GM19395 (cell line): ENCODE results near the gene MCRIP2.

Experiments used
- ATAC-seq: cut with Tn5 transposase; IDR thresholded peaks from one replicate; pipeline ENCODE4 v1.9.1; 2021; ENCODE audit warnings: mild to moderate bottlenecking, moderate library complexity; ENCODE audit not compliant: unreplicated experiment

MCRIP2 gene

GRCh38 chr16:616733-617586 lies 24.7 kb upstream of the MCRIP2 start:
- no peak for ATAC-seq

GRCh38 chr16:617855-618254 lies 23.8 kb upstream of the MCRIP2 start:
- ATAC-seq = no peak

- ATAC-seq = no peak
Observed at GRCh38 chr16:619476-620100, 22.0 kb upstream of the MCRIP2 start.

DNA sequence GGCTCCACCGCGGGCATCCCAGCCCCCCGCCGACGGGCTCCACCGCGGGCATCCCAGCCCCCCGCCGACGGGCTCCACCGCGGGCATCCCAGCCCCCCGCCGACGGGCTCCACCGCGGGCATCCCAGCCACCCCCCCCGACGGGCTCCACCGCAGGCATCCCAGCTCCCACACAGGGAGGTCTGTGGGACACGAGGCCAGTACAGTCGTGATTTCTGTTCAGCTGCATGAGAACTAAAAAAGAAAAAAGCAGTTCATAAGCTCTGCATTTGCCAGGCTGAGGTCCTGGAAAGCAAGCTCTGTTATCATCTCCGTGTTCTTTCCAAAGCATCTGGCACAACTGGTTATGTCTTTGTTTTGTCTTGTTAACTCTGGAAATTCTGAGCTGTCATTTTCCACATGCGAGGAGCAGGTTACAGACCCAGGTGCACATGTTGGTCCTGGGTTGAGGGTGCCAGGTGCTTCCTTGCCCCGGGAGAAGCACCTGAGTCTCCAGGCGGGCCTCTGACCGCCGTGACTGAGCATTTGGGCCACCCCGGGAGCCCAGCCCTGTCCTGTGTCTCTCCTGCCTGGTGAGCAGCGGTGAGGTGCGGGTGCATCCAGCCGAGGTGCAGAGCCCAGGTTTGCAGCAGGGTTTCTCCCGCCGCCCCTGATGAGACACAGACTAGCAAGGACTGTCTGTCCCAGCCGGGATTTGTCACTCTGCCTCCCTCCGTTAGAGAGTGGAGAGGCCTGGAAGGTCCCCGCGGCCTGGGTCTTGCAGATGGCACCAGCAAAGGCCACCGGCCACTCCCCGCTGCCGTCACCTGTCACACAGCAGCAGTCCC lies 20.7 kb upstream of the MCRIP2 start:
- no peak for ATAC-seq

DNA sequence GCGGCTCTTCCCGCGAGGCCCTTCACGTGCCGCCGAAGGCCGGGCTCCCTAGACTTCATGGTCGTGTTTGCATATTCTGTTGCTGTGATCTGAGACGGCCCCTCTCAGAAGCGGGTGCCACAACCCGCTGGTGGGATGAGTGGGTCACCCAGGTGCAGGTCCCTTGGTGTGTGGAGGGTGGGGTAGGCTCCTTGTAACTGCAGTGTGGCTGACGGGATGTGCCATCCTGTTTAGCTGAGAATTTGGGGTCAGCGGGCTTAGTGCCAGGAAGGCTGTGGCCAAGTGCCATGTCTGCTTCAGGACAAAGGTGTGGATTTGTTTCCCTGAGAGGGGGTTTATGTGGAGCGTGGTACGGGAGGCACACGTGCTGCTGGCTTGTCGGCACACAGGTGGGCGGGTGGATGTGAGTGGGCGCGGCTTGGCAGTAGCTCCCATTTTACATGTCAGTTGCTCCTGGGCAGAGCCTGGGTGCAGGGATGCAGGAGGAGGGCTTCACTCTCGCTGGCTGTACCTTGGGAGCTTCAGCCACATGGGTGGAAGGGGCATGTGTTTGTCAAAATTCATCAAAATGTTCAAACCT lies 20.0 kb upstream of the MCRIP2 start:
- ATAC-seq = no peak

- no peak for ATAC-seq
Observed at GRCh38 chr16:622920-623280, 18.7 kb upstream of the MCRIP2 start.

DNA sequence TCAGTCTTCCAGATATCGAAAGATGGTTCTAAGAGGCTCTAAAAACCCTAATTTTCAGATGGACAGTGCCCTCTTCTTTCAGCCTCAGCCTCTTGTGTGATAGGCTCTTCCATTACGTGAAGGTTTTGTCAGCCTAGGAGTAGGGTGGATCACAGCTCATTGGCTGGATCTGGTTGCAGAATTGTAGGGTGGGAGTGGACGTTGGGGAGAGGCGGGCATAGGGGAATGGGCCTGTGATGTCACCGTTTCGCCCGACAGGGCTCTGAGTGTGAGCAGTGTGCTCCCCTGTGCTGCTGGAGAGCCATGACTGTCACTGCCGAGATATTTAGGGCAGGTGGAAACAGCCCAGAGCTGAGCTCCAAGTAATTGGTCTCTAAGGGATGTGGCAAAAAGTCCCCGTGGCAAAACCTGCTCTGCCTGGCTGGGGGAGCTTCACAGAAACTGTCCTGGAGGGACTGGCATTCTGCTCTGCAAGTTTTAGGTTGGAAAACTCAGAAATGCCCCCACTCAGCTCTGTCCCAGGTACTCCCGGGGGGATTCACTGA lies 17.0 kb upstream of the MCRIP2 start:
- ATAC-seq = no peak

GRCh38 chr16:625117-625976 lies 16.3 kb upstream of the MCRIP2 start:
- ATAC-seq = no peak

DNA sequence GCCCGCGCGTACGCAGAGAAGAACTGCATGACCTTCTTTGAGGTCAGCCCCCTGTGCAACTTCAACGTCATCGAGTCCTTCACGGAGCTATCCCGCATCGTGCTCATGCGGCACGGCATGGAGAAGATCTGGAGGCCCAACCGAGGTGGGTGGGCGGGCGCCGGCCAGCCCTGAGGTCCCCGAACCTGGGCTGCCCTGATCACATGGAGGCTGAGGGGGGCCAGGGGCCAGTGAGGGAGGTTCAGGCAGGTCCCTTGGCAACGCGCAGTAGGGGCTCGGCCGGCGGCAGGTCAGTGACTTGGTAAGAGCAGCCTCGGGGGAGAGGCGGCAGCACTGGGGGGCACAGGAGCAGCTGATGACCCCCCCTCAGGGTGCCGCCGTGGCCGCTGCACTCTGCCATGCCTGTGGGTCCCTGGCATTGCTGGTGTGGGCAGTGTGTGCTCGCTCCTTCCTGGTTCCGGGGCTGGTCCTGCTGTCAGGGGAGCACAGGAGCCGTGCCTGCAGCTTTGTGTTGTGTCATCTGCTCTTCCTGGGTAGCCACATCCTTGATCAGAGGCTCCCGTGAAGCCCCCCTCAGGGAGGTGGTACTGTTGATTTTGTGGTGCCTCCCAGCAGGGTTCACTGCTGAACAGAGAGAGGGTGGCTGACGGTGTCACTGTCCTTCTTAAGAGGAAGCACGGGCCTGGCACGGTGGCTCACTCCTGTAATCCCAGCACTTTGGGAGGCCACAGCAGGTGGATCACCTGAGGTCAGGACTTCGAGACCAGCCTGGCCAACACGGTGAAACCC lies 15.5 kb upstream of the MCRIP2 start:
- no peak for ATAC-seq

DNA sequence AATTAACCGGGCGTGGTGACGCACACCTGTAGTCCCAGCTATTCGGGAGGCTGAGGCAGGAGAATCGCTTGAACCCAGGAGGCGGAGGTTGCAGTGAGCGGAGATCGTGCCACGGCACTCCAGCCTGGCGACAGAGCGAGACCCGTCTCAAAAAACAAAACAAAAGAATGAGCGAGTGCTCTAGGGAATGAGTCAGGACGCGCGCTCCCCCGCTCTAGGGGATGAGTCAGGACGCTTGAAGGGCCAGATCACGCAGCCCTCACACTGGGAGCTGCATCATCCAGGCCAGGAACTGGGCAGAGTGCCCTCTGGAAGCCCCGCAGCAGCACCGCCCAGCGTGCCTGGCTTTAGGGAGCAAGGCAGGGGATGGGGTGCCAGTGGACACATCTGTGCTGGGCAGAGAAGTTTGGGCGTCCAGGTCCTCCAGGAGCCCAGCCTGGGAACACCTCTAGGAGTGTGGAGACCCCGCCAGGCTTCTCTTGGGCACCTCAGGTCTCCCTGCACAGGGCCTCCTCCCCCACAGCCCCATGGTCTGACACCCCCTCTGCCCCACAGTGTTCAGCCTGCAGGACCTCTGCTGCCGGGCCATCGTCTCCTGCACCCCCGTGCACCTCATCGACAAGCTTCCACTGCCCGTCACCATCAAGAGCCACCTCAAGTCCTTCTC lies 14.7 kb upstream of the MCRIP2 start:
- no peak for ATAC-seq

- ATAC-seq = no peak
Observed at GRCh38 chr16:627454-628239, 14.0 kb upstream of the MCRIP2 start.

DNA sequence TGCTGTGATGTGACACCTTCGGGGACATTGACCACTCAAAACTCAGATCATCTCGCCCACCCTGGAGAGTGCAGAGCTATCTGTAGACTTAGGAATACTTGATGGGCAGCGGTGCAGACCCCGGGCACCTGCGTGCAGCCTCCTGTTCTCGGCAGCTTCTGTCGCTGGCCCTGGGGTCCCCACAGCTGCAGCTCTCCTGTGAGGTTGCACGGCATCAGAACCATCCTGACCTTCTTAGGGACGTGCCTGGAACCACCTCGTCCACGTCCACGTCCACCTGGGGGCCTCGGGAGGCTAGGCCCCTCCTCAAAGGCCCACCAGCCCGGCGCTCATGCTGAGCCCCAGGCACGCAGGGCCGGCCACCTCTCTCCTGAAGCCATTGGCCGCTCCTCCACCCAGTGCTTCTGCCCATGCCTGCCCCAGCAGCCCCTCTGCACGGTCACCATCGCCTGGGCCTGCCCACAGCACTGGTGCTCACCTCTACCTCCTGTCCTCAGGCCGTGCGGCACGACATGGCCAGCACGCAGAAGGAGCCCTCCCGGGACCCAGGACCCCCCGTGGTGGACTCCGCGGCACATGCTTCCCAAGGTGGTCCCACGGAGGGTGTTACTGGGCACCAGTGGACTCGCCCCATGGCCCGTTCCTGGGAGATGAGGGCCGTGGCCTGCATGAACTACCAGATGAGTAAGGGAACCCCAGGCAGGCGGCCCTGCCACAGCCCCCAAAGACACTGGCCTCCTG lies 13.1 kb upstream of the MCRIP2 start:
- ATAC-seq = no peak

DNA sequence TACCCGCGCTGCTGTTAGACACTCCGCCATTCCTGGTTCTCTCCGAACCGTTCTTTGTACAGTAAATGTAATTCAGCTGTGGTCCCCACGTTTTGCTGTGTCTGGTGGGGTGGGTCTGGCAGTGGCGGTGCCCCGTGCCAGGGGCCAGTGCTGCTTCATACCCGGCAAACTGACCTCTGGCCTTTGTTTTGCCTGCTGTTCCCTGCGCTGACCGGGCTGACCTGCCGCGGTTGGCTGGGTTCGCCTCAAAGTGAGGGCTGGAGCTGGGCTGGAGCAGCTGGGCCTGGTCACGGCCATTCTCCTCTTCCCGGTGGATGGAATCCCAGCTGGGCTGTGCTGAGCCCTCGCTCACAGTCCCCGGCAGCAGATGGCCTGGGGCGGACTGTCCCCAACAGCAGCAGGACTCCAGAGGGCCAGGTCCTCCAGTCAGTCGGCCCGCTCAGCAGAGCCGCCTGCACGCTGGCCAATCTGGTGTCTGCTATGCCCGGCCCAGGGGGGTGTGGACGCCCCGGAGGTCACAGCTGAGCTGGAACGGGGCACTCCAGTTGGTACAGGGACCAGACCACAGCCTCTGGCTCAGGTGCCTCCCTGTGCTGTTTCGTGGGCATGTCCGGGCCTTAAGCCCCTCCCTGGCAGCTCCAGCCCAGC lies 12.3 kb upstream of the MCRIP2 start:
- ATAC-seq = no peak

GRCh38 chr16:629833-630248 lies 11.8 kb upstream of the MCRIP2 start:
- no peak for ATAC-seq

DNA sequence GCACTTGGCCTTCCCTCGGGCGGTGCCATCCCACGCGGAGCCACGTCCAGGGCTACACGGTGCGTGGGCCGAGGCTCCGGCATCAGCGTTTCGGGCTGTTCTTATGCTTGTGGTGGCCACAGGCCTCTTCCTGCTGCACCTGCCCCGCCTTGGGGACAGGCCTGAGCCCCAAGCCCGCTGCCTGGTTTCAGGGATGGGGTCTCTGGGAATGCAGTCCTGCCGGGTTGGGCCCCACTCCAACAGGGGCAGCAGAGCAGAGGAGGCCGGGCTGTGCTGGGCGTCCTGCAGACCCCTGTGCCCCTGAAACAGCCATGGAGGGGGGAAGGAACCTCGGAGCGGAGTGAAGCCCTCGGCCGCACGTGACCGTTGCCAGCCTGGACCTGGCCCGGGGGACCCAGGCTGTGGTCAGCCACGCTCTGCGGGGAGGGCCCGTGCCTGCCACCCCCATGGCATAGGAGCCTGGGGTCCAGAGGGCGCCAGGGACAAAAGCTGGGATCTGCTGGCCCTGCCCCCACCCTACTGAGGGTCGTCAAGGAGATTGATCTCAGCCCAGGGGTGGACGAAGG lies 11.3 kb upstream of the MCRIP2 start:
- ATAC-seq = no peak

DNA sequence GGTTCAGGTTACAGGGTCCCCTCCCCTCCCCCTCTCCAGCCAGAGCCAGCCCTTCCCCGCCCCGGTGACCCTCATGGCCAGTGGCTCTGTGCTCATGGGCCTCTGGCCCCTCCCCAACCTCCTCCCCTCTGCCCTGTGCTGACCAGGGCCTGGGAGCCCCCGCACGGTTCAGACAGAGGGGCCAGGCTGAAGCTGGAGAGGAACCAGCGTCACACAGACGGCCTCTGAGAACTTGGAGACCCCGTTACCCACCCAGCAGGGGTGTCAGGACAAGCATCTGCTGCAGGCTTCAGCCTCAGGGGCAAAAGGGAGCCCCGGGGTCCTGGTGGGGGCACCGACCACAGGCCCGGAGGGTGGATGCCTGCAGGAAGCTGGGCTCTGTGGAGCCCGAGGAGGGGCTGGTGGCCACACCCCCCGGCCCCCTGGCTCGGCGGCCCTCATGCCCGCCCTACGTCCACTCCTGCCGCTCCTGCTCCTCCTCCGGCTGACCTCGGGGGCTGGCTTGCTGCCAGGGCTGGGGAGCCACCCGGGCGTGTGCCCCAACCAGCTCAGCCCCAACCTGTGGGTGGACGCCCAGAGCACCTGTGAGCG lies 10.7 kb upstream of the MCRIP2 start, which contains the start of gene WFIKKN1:
Gene WFIKKN1, plus strand, starts transcription at position 171 of the 591 bp plus-strand sequence. Its CDS starts 269 bp downstream, at position 440.
- no peak for ATAC-seq
